ENCODE results near the gene SPPL2B. TPM values are rescaled to one million over a fixed set of nuclear protein-coding genes. Genes with fewer than 3 reads are reported as not detected.

The SPPL2B gene
- total RNA-seq, 1 donor from 2014 or later: 153 TPM

DNA sequence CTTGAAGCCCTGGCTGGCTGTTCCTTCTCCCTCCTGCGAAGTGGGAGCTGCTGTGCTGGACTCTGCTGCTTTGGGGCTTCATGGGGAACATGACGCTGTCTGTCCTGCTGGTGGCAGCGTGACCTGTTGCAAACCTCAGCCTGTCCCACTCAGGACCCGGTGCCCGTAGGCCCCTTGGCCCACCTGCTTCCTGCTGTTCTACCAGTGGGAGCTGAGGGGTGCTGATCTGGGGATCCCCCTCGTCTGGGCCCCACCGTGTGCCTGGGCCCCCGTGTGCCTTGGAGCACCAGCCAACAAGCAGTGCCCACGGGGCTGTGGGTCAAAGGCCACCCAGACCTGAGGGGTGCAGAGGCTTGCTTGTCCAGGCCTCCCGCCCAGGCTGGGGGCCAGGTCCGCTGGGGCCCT lies 5.3 kb downstream of the SPPL2B start:
- Mint-ChIP-seq H3K36me3 (ENCODE audit: insufficient read depth) (peaks cover 3% of the 10 kb centered on the region), H3K4me3 (ENCODE audit: low read depth) (no peak overlapping the region), H3K9me3 (ENCODE audit: low read depth) (no peaks in the 10 kb centered on the region), H3K4me1 (ENCODE audit: low read depth) (peaks cover 24% of the 10 kb centered on the region), H3K27me3 (no peaks in the 10 kb centered on the region), H3K27ac (no peak overlapping the region)
- TF ChIP-seq, protein P1, sequence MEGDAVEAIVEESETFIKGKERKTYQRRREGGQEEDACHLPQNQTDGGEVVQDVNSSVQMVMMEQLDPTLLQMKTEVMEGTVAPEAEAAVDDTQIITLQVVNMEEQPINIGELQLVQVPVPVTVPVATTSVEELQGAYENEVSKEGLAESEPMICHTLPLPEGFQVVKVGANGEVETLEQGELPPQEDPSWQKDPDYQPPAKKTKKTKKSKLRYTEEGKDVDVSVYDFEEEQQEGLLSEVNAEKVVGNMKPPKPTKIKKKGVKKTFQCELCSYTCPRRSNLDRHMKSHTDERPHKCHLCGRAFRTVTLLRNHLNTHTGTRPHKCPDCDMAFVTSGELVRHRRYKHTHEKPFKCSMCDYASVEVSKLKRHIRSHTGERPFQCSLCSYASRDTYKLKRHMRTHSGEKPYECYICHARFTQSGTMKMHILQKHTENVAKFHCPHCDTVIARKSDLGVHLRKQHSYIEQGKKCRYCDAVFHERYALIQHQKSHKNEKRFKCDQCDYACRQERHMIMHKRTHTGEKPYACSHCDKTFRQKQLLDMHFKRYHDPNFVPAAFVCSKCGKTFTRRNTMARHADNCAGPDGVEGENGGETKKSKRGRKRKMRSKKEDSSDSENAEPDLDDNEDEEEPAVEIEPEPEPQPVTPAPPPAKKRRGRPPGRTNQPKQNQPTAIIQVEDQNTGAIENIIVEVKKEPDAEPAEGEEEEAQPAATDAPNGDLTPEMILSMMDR (IDR thresholded peaks at IDR 0.05; ENCODE audit: unreplicated experiment): no peak
- DNase-seq (ENCODE audit: low spot score, unreplicated experiment): no peak

DNA sequence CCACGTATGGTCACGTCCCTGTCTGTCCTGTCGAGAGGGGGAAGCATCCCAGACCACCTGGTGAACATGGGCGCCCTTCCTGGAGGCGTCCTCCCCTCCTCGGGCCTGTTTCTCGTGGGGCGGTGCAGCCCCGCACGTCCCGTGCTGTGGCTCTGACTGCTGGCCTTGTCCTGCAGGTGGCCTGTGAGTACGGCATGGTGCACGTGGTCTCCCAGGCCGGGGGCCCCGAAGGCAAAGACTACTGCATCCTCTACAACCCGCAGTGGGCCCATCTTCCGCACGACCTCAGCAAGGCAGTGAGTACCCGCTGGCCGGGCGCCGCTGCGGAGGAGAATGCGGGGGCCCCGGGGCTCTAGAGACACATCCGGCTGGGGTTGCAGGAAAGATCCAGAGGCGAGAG lies 5.9 kb downstream of the SPPL2B start:
- TF ChIP-seq, protein P1 (IDR thresholded peaks at IDR 0.05; ENCODE audit: unreplicated experiment): no peak
- no peak overlapping the region for H3K4me3 Mint-ChIP-seq (ENCODE audit: low read depth)

DNA sequence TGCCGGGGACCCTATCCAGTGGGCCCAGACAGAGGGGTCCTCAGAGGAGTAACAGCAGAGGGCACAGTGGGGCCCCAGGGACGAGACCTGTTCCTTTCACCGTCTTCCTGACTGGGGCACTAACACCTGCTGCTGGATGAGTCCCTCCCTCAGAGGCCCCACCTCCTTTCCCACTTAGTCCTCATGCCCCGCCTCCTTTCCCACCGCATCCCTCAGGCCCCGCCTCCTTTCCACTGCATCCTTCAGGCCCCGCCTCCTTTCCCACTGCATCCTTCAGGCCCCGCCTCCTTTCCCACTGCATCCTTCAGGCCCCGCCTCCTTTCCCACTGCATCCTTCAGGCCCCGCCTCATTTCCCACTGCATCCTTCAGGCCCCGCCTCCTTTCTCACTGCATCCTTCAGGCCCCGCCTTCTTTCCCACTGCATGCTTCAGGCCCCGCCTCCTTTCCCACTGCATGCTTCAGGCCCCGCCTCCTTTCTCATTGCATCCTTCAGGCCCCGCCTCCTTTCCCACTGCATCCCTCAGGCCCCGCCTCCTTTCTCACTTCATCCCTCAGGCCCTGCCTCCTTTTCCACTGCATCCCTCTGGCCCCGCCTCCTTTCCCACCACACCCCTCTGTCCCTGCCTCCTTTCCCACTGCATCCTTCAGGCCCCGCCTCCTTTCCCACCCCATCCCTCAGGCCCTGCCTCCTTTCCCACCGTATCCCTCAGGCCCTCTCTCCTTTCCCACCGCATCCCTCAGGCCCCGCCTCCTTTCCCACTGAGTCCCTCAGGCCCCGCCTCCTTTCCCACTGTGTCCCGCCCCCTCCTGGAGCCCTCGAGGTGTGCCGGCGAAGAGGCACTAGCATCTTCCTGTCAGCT lies 6.7 kb downstream of the SPPL2B start:
- TF ChIP-seq, protein P1 (IDR thresholded peaks at IDR 0.05; ENCODE audit: unreplicated experiment): no peak
- no peaks in the 10 kb centered on the region for H3K27me3 Mint-ChIP-seq
- no peaks in the 10 kb centered on the region for H3K9me3 Mint-ChIP-seq (ENCODE audit: low read depth)
- peaks cover 3% of the 10 kb centered on the region for H3K36me3 Mint-ChIP-seq (ENCODE audit: insufficient read depth)
- H3K4me3 Mint-ChIP-seq (ENCODE audit: low read depth): no peak overlapping the region
- peaks cover 14% of the 10 kb centered on the region for H3K4me1 Mint-ChIP-seq (ENCODE audit: low read depth)
- H3K27ac Mint-ChIP-seq: no peak overlapping the region
- DNase-seq (ENCODE audit: low spot score, unreplicated experiment): no peak

More for the DNA sequence above, 5.9 kb downstream of the SPPL2B start:
- Mint-ChIP-seq H3K27ac (no peak overlapping the region), H3K27me3 (no peaks in the 10 kb centered on the region), H3K9me3 (ENCODE audit: low read depth) (no peaks in the 10 kb centered on the region), H3K36me3 (ENCODE audit: insufficient read depth) (peaks cover 3% of the 10 kb centered on the region), H3K4me1 (ENCODE audit: low read depth) (peaks cover 20% of the 10 kb centered on the region)
- no peak for DNase-seq (ENCODE audit: low spot score, unreplicated experiment)

DNA sequence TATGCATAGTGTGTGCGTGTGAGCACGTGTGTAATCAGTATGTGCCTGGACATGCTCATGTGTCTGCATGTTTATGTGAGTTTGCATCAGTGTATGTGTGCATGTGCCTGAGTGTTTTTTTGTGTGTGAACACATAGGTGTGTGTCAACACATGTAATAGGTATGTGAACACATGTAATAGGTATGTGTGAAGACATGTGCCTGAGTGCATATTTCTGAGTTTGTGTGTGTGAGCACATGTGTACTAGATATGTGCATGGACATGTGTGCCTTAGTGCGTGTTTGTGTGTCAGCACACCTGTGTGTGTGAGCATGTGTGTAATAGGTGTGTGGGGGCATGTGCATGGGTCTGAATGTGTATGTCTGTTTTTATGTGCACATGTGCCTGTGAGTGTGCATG lies 7.4 kb downstream of the SPPL2B start:
- Mint-ChIP-seq H3K27ac (no peak overlapping the region), H3K9me3 (ENCODE audit: low read depth) (no peaks in the 10 kb centered on the region), H3K4me3 (ENCODE audit: low read depth) (no peak overlapping the region), H3K27me3 (no peaks in the 10 kb centered on the region), H3K4me1 (ENCODE audit: low read depth) (peaks cover 9% of the 10 kb centered on the region), H3K36me3 (ENCODE audit: insufficient read depth) (peaks cover 3% of the 10 kb centered on the region)
- TF ChIP-seq, protein P1 (IDR thresholded peaks at IDR 0.05; ENCODE audit: unreplicated experiment): no peak
- DNase-seq (ENCODE audit: low spot score, unreplicated experiment): no peak

DNA sequence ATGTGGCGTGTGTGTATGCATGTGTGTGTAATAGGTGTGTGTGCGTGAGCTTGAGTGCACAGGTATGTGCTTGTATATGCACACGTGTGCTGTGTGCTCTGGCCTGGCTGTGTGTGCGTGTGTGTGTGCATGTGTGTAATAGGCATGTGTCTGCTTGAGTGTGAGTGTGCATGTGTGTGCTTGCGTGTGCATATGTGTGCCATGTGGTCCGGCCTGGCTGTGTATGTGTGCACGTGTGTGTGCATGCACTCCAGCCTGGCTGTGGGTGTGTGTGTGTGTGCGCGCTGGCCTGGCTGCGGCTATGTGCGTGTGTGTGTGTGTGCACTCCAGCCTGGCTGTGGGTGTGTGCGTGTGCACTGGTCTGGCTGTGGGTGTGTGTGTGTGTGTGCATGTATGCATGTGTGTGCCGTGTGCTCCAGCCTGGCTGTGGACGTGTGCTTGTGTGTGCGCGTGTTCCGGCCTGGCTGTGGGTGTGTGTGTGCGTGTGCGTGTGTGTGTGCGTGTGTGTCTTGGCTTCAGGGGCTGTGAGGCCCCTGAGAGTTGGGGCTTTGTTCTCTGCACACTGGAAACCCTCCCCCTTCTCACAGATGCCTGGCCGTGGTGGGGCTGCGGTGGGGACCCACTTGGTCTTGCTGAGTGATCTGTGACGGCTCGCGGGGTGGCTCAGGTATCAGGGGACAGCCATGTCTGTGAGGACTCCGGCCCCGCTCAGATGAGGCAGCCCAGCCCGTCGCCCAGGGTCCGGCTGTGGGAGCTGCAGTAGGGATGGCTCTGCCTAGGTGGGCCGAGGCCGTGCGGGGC lies 8.2 kb downstream of the SPPL2B start:
- H3K9me3 Mint-ChIP-seq (ENCODE audit: low read depth): no peaks in the 10 kb centered on the region
- no peak for DNase-seq (ENCODE audit: low spot score, unreplicated experiment)
- peak overlapping the region; percentile 64 for H3K27ac Mint-ChIP-seq
- TF ChIP-seq, protein P1 (IDR thresholded peaks at IDR 0.05; ENCODE audit: unreplicated experiment): no peak
- H3K36me3 Mint-ChIP-seq (ENCODE audit: insufficient read depth): peaks cover 3% of the 10 kb centered on the region
- H3K27me3 Mint-ChIP-seq: no peaks in the 10 kb centered on the region
- no peak overlapping the region for H3K4me3 Mint-ChIP-seq (ENCODE audit: low read depth)
- peaks cover 4% of the 10 kb centered on the region for H3K4me1 Mint-ChIP-seq (ENCODE audit: low read depth)

Data from progenitor cell of endocrine pancreas (in vitro differentiated cells).